ENCODE results near the gene LY6G6C. TPM values are rescaled to one million over a fixed set of nuclear protein-coding genes. Genes with fewer than 3 reads are reported as not detected.
"Not testable (repeated sequence)": the region's sequence is repeated elsewhere in the genome, so short reads cannot be mapped to it uniquely, and the experiment has no call there.

The LY6G6C gene
- total and polyA plus RNA-seq, 5 donors from 2014 or later: not detected

GRCh38 chr6:31712296-31712695 lies 9.2 kb downstream of the LY6G6C start:
- no peaks in the 10 kb centered on the region for H3K36me3 ChIP-seq (ENCODE audit: control insufficient read depth, insufficient read depth, low read length)
- peaks cover 5% of the 10 kb centered on the region for H3K27me3 Mint-ChIP-seq
- ATAC-seq (ENCODE audit: low read depth in 2 of 2) (peak; percentile 57 to 71), DNase-seq (peak in 1 of 3 donors; percentile 63)
- H3K27ac ChIP-seq (ENCODE audit: insufficient read depth, low read length, poor library complexity, severe bottlenecking): no peak overlapping the region
- H3K4me3 ChIP-seq (ENCODE audit: low read depth, low read length): no peak overlapping the region
- H3K9me3 ChIP-seq (ENCODE audit: control insufficient read depth in 2 of 2, low read length in 2 of 2): no peaks in the 10 kb centered on the region
- no peak overlapping the region for H3K4me3 Mint-ChIP-seq
- no peaks in the 10 kb centered on the region for H3K27me3 ChIP-seq (ENCODE audit: control insufficient read depth, insufficient read depth, low read length)
- peak overlapping the region in 1 of 3 donors; percentile 65 for H3K27ac Mint-ChIP-seq
- peaks cover 11% of the 10 kb centered on the region for H3K4me1 ChIP-seq (ENCODE audit: control insufficient read depth, insufficient read depth, low read length, poor library complexity, severe bottlenecking)
- H3K4me1 Mint-ChIP-seq: peaks cover 0 to 22% (median 10%) of the 10 kb centered on the region in 4 donors
- H3K36me3 Mint-ChIP-seq: no peaks in the 10 kb centered on the region
- H3K9me3 Mint-ChIP-seq: no peaks in the 10 kb centered on the region

DNA sequence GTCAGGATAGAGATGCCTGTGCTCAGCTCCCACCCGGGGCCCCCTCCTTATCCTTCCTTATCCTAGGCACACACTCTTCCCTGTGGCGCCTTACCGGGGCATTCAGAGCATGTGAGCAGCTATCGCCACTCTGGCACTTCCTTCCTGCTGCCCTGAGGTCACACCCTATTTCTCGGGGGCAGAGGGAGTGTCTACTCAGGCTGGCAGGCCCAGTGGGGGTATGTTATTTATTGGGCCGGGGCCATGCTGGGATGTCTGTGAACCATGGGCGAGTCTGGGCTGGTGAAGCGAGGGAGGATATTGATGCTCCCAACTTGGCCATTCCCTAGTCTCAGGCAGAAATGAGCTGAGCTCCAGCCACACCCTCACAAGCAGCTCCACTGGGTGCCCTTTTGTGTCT lies 10.3 kb downstream of the LY6G6C start:
- H3K36me3 ChIP-seq (ENCODE audit: control insufficient read depth, insufficient read depth, low read length): no peaks in the 10 kb centered on the region
- H3K27me3 ChIP-seq (ENCODE audit: control insufficient read depth, insufficient read depth, low read length): no peaks in the 10 kb centered on the region
- Mint-ChIP-seq H3K4me3 (peak overlapping the region in 1 of 4 donors; percentile 52), H3K36me3 (no peaks in the 10 kb centered on the region), H3K4me1 (peaks cover 0 to 22% (median 10%) of the 10 kb centered on the region in 4 donors), H3K9me3 (no peaks in the 10 kb centered on the region), H3K27ac (peak overlapping the region; percentile 34 to 79 (median 52)), H3K27me3 (peaks cover 5% of the 10 kb centered on the region)
- peaks cover 11% of the 10 kb centered on the region for H3K4me1 ChIP-seq (ENCODE audit: control insufficient read depth, insufficient read depth, low read length, poor library complexity, severe bottlenecking)
- no peak overlapping the region for H3K27ac ChIP-seq (ENCODE audit: insufficient read depth, low read length, poor library complexity, severe bottlenecking)
- no peak overlapping the region for H3K4me3 ChIP-seq (ENCODE audit: low read depth, low read length)
- peak in 1 of 3 donors; percentile 70 for DNase-seq
- ATAC-seq (ENCODE audit: low read depth in 2 of 2): no peak
- no peaks in the 10 kb centered on the region for H3K9me3 ChIP-seq (ENCODE audit: control insufficient read depth in 2 of 2, low read length in 2 of 2)

DNA sequence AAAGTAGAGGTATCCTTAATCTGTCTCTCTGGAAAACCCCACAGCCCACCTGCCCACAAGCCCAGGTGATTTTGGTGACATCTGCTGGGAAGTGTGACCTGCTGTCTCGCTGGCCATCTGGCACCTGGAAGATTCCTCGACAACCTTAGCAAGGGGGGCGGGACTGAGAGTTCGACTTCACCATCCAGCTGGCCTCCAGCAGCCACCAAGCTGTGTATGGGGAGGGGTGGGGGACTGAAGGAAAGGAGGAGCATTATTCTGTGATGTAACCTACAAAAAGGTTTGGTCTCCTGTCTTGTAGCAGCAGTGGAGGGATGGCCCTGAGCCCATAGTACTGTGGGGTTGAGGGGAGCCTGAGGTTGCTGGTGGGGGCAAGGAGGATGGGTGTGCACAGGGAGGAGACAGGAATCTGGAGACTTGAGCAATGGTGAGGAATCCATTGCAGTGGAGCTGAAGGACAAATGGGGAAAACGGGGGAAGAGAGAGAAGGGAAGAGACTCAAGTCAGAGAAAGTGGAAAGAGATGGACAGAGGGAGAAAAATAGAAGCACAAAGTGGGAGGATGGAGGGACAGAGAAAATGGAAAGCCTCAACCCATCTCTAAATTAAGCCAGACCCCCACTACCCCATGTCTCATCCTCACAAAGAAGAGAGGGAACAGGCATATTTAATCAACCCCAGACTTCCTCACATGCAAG lies 10.9 kb downstream of the LY6G6C start:
- Mint-ChIP-seq H3K4me1 (peaks cover 0 to 22% (median 10%) of the 10 kb centered on the region in 4 donors), H3K27ac (peak overlapping the region in 2 of 3 donors; percentile 52 to 83), H3K27me3 (peaks cover 5% of the 10 kb centered on the region), H3K36me3 (no peaks in the 10 kb centered on the region), H3K4me3 (peak overlapping the region in 2 of 4 donors; percentile 51 to 66), H3K9me3 (no peaks in the 10 kb centered on the region)
- Histone ChIP-seq H3K9me3 (ENCODE audit: control insufficient read depth in 2 of 2, low read length in 2 of 2) (no peaks in the 10 kb centered on the region), H3K27me3 (ENCODE audit: control insufficient read depth, insufficient read depth, low read length) (no peaks in the 10 kb centered on the region), H3K27ac (ENCODE audit: insufficient read depth, low read length, poor library complexity, severe bottlenecking) (no peak overlapping the region), H3K36me3 (ENCODE audit: control insufficient read depth, insufficient read depth, low read length) (no peaks in the 10 kb centered on the region), H3K4me1 (ENCODE audit: control insufficient read depth, insufficient read depth, low read length, poor library complexity, severe bottlenecking) (peaks cover 11% of the 10 kb centered on the region), H3K4me3 (ENCODE audit: low read depth, low read length) (no peak overlapping the region)
- ATAC-seq (ENCODE audit: low read depth in 2 of 2) (no peak), DNase-seq (no peak)

DNA sequence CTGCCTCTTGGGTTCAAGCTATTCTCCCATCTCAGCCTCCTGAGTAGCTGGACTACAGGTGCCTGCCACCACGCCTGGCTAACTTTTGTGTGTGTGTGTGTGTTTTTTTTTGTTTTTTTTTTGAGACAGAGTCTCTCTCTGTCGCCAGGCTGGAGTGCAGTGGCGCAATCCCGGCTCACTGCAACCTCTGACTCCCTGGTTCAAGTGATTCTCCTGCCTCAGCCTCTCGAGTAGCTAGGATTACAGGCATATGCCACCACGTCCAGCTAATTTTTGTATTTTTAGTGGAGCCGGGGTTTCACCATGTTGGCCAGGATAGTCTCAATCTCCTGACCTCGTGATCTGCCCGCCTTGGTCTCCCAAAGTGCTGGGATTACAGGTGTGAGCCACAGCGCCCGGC lies 12.4 kb downstream of the LY6G6C start:
- not testable (repeated sequence) for H3K36me3 ChIP-seq (ENCODE audit: control insufficient read depth, insufficient read depth, low read length); H3K27ac ChIP-seq (ENCODE audit: insufficient read depth, low read length, poor library complexity, severe bottlenecking); H3K27ac Mint-ChIP-seq; H3K27me3 ChIP-seq (ENCODE audit: control insufficient read depth, insufficient read depth, low read length); H3K4me3 ChIP-seq (ENCODE audit: low read depth, low read length); H3K36me3 Mint-ChIP-seq; H3K9me3 ChIP-seq (ENCODE audit: control insufficient read depth in 2 of 2, low read length in 2 of 2); H3K9me3 Mint-ChIP-seq; DNase-seq; ATAC-seq (ENCODE audit: low read depth in 2 of 2); H3K4me3 Mint-ChIP-seq; H3K27me3 Mint-ChIP-seq
- H3K4me1 ChIP-seq (ENCODE audit: control insufficient read depth, insufficient read depth, low read length, poor library complexity, severe bottlenecking): peaks cover 11% of the 10 kb centered on the region
- H3K4me1 Mint-ChIP-seq: peaks cover 0 to 21% (median 9%) of the 10 kb centered on the region in 4 donors

DNA sequence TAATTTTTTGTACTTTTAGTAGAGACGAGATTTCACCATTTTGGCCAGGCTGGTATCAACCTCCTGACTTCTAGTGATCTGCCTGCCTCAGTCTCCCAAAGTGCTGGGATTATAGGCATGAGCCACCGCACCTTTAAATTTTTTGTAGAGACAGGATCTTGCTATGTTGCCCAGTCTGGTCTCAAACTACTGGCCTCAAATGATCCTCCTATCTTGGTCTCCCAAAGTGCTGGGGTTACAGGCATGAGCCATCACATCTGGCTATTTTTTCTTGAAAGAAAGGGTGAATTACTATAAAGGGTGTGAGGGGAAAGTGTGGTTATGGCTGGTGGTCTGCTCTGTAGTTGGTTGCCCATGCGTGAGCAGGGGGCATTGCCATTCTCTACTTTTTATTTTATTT lies 13.3 kb downstream of the LY6G6C start:
- Histone ChIP-seq H3K36me3 (ENCODE audit: control insufficient read depth, insufficient read depth, low read length) (no peaks in the 10 kb centered on the region), H3K27me3 (ENCODE audit: control insufficient read depth, insufficient read depth, low read length) (no peaks in the 10 kb centered on the region), H3K4me1 (ENCODE audit: control insufficient read depth, insufficient read depth, low read length, poor library complexity, severe bottlenecking) (peaks cover 19% of the 10 kb centered on the region), H3K4me3 (ENCODE audit: low read depth, low read length) (no peak overlapping the region), H3K27ac (ENCODE audit: insufficient read depth, low read length, poor library complexity, severe bottlenecking) (no peak overlapping the region), H3K9me3 (ENCODE audit: control insufficient read depth in 2 of 2, low read length in 2 of 2) (no peaks in the 10 kb centered on the region)
- DNase-seq (no peak), ATAC-seq (ENCODE audit: low read depth in 2 of 2) (no peak)
- Mint-ChIP-seq H3K27ac (no peak overlapping the region), H3K4me3 (no peak overlapping the region), H3K27me3 (peaks cover 5% of the 10 kb centered on the region), H3K4me1 (peaks cover 0 to 26% (median 13%) of the 10 kb centered on the region in 4 donors), H3K9me3 (no peaks in the 10 kb centered on the region), H3K36me3 (no peaks in the 10 kb centered on the region)

- H3K4me1 ChIP-seq (ENCODE audit: control insufficient read depth, insufficient read depth, low read length, poor library complexity, severe bottlenecking): peaks cover 20% of the 10 kb centered on the region
- H3K4me3 ChIP-seq (ENCODE audit: low read depth, low read length): no peak overlapping the region
- H3K4me3 Mint-ChIP-seq: no peak overlapping the region
- no peak overlapping the region for H3K27ac ChIP-seq (ENCODE audit: insufficient read depth, low read length, poor library complexity, severe bottlenecking)
- peaks cover 6% of the 10 kb centered on the region for H3K27me3 Mint-ChIP-seq
- no peaks in the 10 kb centered on the region for H3K27me3 ChIP-seq (ENCODE audit: control insufficient read depth, insufficient read depth, low read length)
- H3K27ac Mint-ChIP-seq: no peak overlapping the region
- no peaks in the 10 kb centered on the region for H3K9me3 ChIP-seq (ENCODE audit: control insufficient read depth in 2 of 2, low read length in 2 of 2)
- H3K36me3 Mint-ChIP-seq: no peaks in the 10 kb centered on the region
- H3K36me3 ChIP-seq (ENCODE audit: control insufficient read depth, insufficient read depth, low read length): no peaks in the 10 kb centered on the region
- ATAC-seq (ENCODE audit: low read depth in 2 of 2) (no peak), DNase-seq (no peak)
- peaks cover 0 to 29% (median 15%) of the 10 kb centered on the region in 4 donors for H3K4me1 Mint-ChIP-seq
- H3K9me3 Mint-ChIP-seq: no peaks in the 10 kb centered on the region
Observed at GRCh38 chr6:31707701-31708100, 13.8 kb downstream of the LY6G6C start.

- peak within 1 kb of the TSS in 1 of 3 donors; percentile 36 for H3K27ac Mint-ChIP-seq
- H3K4me3 Mint-ChIP-seq: peak within 1 kb of the TSS in 1 of 4 donors; percentile 32
Observed at GRCh38 chr6:31706599-31706998, 14.9 kb downstream of the LY6G6C start, which contains the start of gene LY6G6F. TSS of gene LY6G6F (plus strand) at chr6:31706866. CDS start at chr6:31706907, 41 bp downstream.

GRCh38 chr6:31705931-31706330 lies 15.6 kb downstream of the LY6G6C start:
- Histone ChIP-seq H3K4me1 (ENCODE audit: control insufficient read depth, insufficient read depth, low read length, poor library complexity, severe bottlenecking) (peaks cover 32% of the 10 kb centered on the region), H3K9me3 (ENCODE audit: control insufficient read depth in 2 of 2, low read length in 2 of 2) (no peaks in the 10 kb centered on the region), H3K36me3 (ENCODE audit: control insufficient read depth, insufficient read depth, low read length) (peaks cover 4% of the 10 kb centered on the region), H3K27ac (ENCODE audit: insufficient read depth, low read length, poor library complexity, severe bottlenecking) (no peak overlapping the region), H3K27me3 (ENCODE audit: control insufficient read depth, insufficient read depth, low read length) (no peaks in the 10 kb centered on the region), H3K4me3 (ENCODE audit: low read depth, low read length) (no peak overlapping the region)
- H3K4me1 Mint-ChIP-seq: peaks cover 0 to 35% (median 25%) of the 10 kb centered on the region in 4 donors
- no peak overlapping the region for H3K4me3 Mint-ChIP-seq
- peaks cover 3% of the 10 kb centered on the region for H3K36me3 Mint-ChIP-seq
- ATAC-seq (ENCODE audit: low read depth in 2 of 2): no peak
- DNase-seq: no peak
- H3K27me3 Mint-ChIP-seq: peaks cover 6% of the 10 kb centered on the region
- H3K27ac Mint-ChIP-seq: no peak overlapping the region
- no peaks in the 10 kb centered on the region for H3K9me3 Mint-ChIP-seq

More at GRCh38 chr6:31706599-31706998, 14.9 kb downstream of the LY6G6C start, which contains the start of gene LY6G6F:
- H3K27me3 Mint-ChIP-seq: peaks cover 6% of the 10 kb centered on the region
- Histone ChIP-seq H3K9me3 (ENCODE audit: control insufficient read depth in 2 of 2, low read length in 2 of 2) (no peaks in the 10 kb centered on the region), H3K4me3 (ENCODE audit: low read depth, low read length) (no peak within 1 kb of the TSS), H3K27ac (ENCODE audit: insufficient read depth, low read length, poor library complexity, severe bottlenecking) (no peak within 1 kb of the TSS), H3K27me3 (ENCODE audit: control insufficient read depth, insufficient read depth, low read length) (no peaks in the 10 kb centered on the region), H3K36me3 (ENCODE audit: control insufficient read depth, insufficient read depth, low read length) (no peaks in the 10 kb centered on the region), H3K4me1 (ENCODE audit: control insufficient read depth, insufficient read depth, low read length, poor library complexity, severe bottlenecking) (peaks cover 31% of the 10 kb centered on the region)
- no peaks in the 10 kb centered on the region for H3K9me3 Mint-ChIP-seq
- H3K36me3 Mint-ChIP-seq: no peaks in the 10 kb centered on the region
- H3K4me1 Mint-ChIP-seq: peaks cover 0 to 33% (median 24%) of the 10 kb centered on the region in 4 donors
- no peak for DNase-seq
- no peak for ATAC-seq (ENCODE audit: low read depth in 2 of 2)
